IPS-11a (cell line): ENCODE data around the gene C2orf78.
"Not testable (repeated sequence)": the region's sequence is repeated elsewhere in the genome, so short reads cannot be mapped to it uniquely, and the experiment has no call there.

ENCODE experiments used
- H3K4me3 ChIP-seq: one replicate; pipeline ENCODE4 v1.5.1; 2013; ENCODE audit warnings: low read depth, low read length, control low read depth

C2orf78 gene

GRCh38 chr2:73783883-73784282, at the start of gene C2orf78:
Gene C2orf78, plus strand, starts transcription at chr2:73784183. Its CDS starts 127 bp downstream, at chr2:73784310.
- H3K4me3 ChIP-seq, result not testable (repeated sequence)

- H3K4me3 ChIP-seq, result peak overlapping the region; percentile 92
Measured at GRCh38 chr2:73736378-73736777, 47.6 kb upstream of the C2orf78 start.

GRCh38 chr2:73736855-73737779, 46.9 kb upstream of the C2orf78 start, which contains the start of gene TPRKB:
Gene TPRKB, minus strand, starts transcription at chr2:73737345. Its CDS starts 2,776 bp downstream, at chr2:73734569.
- peak within 1 kb of the TSS; percentile 92 for H3K4me3 ChIP-seq

GRCh38 chr2:73739101-73739500, 44.9 kb upstream of the C2orf78 start:
- no peak overlapping the region for H3K4me3 ChIP-seq

GRCh38 chr2:73740767-73741166, 43.2 kb upstream of the C2orf78 start:
- H3K4me3 ChIP-seq, result no peak overlapping the region

- no peak overlapping the region for H3K4me3 ChIP-seq
Measured at GRCh38 chr2:73746015-73746876, 37.7 kb upstream of the C2orf78 start.

- H3K4me3 ChIP-seq, result no peak overlapping the region
Measured at GRCh38 chr2:73746877-73747208, 37.1 kb upstream of the C2orf78 start.

GRCh38 chr2:73749314-73749713, 34.7 kb upstream of the C2orf78 start:
- H3K4me3 ChIP-seq, result no peak overlapping the region

GRCh38 chr2:73754332-73754731, 29.7 kb upstream of the C2orf78 start:
- not testable (repeated sequence) for H3K4me3 ChIP-seq

GRCh38 chr2:73759285-73759764, 24.7 kb upstream of the C2orf78 start:
- H3K4me3 ChIP-seq, result no peak overlapping the region

GRCh38 chr2:73759904-73760303, 24.1 kb upstream of the C2orf78 start:
- no peak overlapping the region for H3K4me3 ChIP-seq

GRCh38 chr2:73762571-73762970, 21.4 kb upstream of the C2orf78 start:
- H3K4me3 ChIP-seq, result no peak overlapping the region

- H3K4me3 ChIP-seq, result no peak overlapping the region
Measured at GRCh38 chr2:73764945-73765344, 19.0 kb upstream of the C2orf78 start.

- no peak overlapping the region for H3K4me3 ChIP-seq
Measured at GRCh38 chr2:73766349-73766748, 17.6 kb upstream of the C2orf78 start.

GRCh38 chr2:73766994-73767393, 17.0 kb upstream of the C2orf78 start:
- H3K4me3 ChIP-seq, result no peak overlapping the region

- H3K4me3 ChIP-seq, result no peak overlapping the region
Measured at GRCh38 chr2:73770725-73771124, 13.3 kb upstream of the C2orf78 start.

GRCh38 chr2:73772819-73773218, 11.2 kb upstream of the C2orf78 start:
- H3K4me3 ChIP-seq, result no peak overlapping the region

- H3K4me3 ChIP-seq, result no peak overlapping the region
Measured at GRCh38 chr2:73776381-73776780, 7.6 kb upstream of the C2orf78 start.

GRCh38 chr2:73776869-73777519, 7.0 kb upstream of the C2orf78 start:
- no peak overlapping the region for H3K4me3 ChIP-seq

GRCh38 chr2:73778867-73779466, 5.0 kb upstream of the C2orf78 start:
- H3K4me3 ChIP-seq, result peak overlapping the region; percentile 95
